ENCODE results near the gene SLC15A3. TPM values are rescaled to one million over a fixed set of nuclear protein-coding genes. Genes with fewer than 3 reads are reported as not detected.

The SLC15A3 gene
- total RNA-seq, 1 experiment from 2014 or later = 0.43 TPM

- no peak overlapping the region for H3K4me3 ChIP-seq (ENCODE audit: low read depth, low read length)
- peaks cover 14% of the 10 kb centered on the region for H3K27me3 Mint-ChIP-seq (ENCODE audit: insufficient read depth, unreplicated experiment)
- CTCF ChIA-PET = no interaction called here
- H3K36me3 Mint-ChIP-seq (ENCODE audit: insufficient read depth, unreplicated experiment) = no peaks in the 10 kb centered on the region
- no peak overlapping the region for H3K4me3 Mint-ChIP-seq (ENCODE audit: unreplicated experiment)
- H3K4me1 ChIP-seq = no peaks in the 10 kb centered on the region
- no peak overlapping the region for H3K27ac Mint-ChIP-seq (ENCODE audit: unreplicated experiment)
- no peaks in the 10 kb centered on the region for H3K4me1 Mint-ChIP-seq (ENCODE audit: low read depth, unreplicated experiment)
- POLR2A ChIA-PET = no interaction called here
- no TSS peak for BruUV-seq (replicated peaks)
- DNase-seq = no peak
- no peaks in the 10 kb centered on the region; the same call in 1 of the 2 replicates for H3K27me3 ChIP-seq (replicated peaks; ENCODE audit: control insufficient read depth, insufficient read depth, low read length)
- no peak for TF ChIP-seq CTCF (IDR thresholded peaks at IDR 0.05; ENCODE audit: insufficient read depth in 1 of 2, low read depth in 1 of 2, low read length in 1 of 2, severe bottlenecking in 1 of 2, unreplicated experiment in 1 of 2)
- H3K36me3 ChIP-seq (ENCODE audit: control insufficient read depth, insufficient read depth, low read length) = no peaks in the 10 kb centered on the region
- intact Hi-C loops (cut with micrococcal nuclease; ENCODE audit: unreplicated experiment) = no loop called here
- no peaks in the 10 kb centered on the region for H3K9me3 Mint-ChIP-seq (ENCODE audit: unreplicated experiment)
- no peaks in the 10 kb centered on the region for H3K9me3 ChIP-seq
Observed at GRCh38 chr11:60985501-60985900, 33.5 kb upstream of the SLC15A3 start.

- ChIA-PET CTCF (interaction anchor here (0.7 to 1.2 kb wide), 2 partner anchors 15 to 747 kb away, joined by 3 read pairs; no protein-coding TSS in a partner anchor), POLR2A (no interaction called here)
- intact Hi-C loops (cut with micrococcal nuclease; ENCODE audit: unreplicated experiment) = no loop called here
- H3K4me3 ChIP-seq (ENCODE audit: low read depth, low read length) = no peak overlapping the region
- H3K36me3 ChIP-seq (ENCODE audit: control insufficient read depth, insufficient read depth, low read length) = no peaks in the 10 kb centered on the region
- H3K4me1 ChIP-seq = no peaks in the 10 kb centered on the region
- TF ChIP-seq CTCF (IDR thresholded peaks at IDR 0.05; ENCODE audit: insufficient read depth in 1 of 2, low read depth in 1 of 2, low read length in 1 of 2, severe bottlenecking in 1 of 2, unreplicated experiment in 1 of 2) = no peak
- H3K4me3 Mint-ChIP-seq (ENCODE audit: unreplicated experiment) = no peak overlapping the region
- H3K27me3 Mint-ChIP-seq (ENCODE audit: insufficient read depth, unreplicated experiment) = peaks cover 13% of the 10 kb centered on the region
- no peaks in the 10 kb centered on the region for H3K36me3 Mint-ChIP-seq (ENCODE audit: insufficient read depth, unreplicated experiment)
- H3K4me1 Mint-ChIP-seq (ENCODE audit: low read depth, unreplicated experiment) = no peaks in the 10 kb centered on the region
- H3K27ac Mint-ChIP-seq (ENCODE audit: unreplicated experiment) = no peak overlapping the region
- no peak for DNase-seq
- no TSS peak for BruUV-seq (replicated peaks)
- no peaks in the 10 kb centered on the region; the same call in none of the 2 replicates for H3K27me3 ChIP-seq (replicated peaks; ENCODE audit: control insufficient read depth, insufficient read depth, low read length)
- H3K9me3 ChIP-seq = no peaks in the 10 kb centered on the region
- H3K9me3 Mint-ChIP-seq (ENCODE audit: unreplicated experiment) = no peaks in the 10 kb centered on the region
Observed at GRCh38 chr11:60984636-60985035, 32.7 kb upstream of the SLC15A3 start.

GRCh38 chr11:60984149-60984548, 32.2 kb upstream of the SLC15A3 start:
- no peaks in the 10 kb centered on the region for H3K4me1 ChIP-seq
- Mint-ChIP-seq H3K4me1 (ENCODE audit: low read depth, unreplicated experiment) (no peaks in the 10 kb centered on the region), H3K9me3 (ENCODE audit: unreplicated experiment) (no peaks in the 10 kb centered on the region), H3K36me3 (ENCODE audit: insufficient read depth, unreplicated experiment) (no peaks in the 10 kb centered on the region), H3K27me3 (ENCODE audit: insufficient read depth, unreplicated experiment) (peaks cover 13% of the 10 kb centered on the region), H3K27ac (ENCODE audit: unreplicated experiment) (no peak overlapping the region), H3K4me3 (ENCODE audit: unreplicated experiment) (no peak overlapping the region)
- ChIA-PET POLR2A (no interaction called here), CTCF (interaction anchor here (1.2 kb wide), 1 partner anchor 14 kb away, joined by 3 read pairs; no protein-coding TSS in a partner anchor)
- no peaks in the 10 kb centered on the region; the same call in none of the 2 replicates for H3K27me3 ChIP-seq (replicated peaks; ENCODE audit: control insufficient read depth, insufficient read depth, low read length)
- no peak for DNase-seq
- intact Hi-C loops (cut with micrococcal nuclease; ENCODE audit: unreplicated experiment) = no loop called here
- H3K36me3 ChIP-seq (ENCODE audit: control insufficient read depth, insufficient read depth, low read length) = no peaks in the 10 kb centered on the region
- no TSS peak for BruUV-seq (replicated peaks)
- no peak overlapping the region for H3K4me3 ChIP-seq (ENCODE audit: low read depth, low read length)
- no peak for TF ChIP-seq CTCF (IDR thresholded peaks at IDR 0.05; ENCODE audit: insufficient read depth in 1 of 2, low read depth in 1 of 2, low read length in 1 of 2, severe bottlenecking in 1 of 2, unreplicated experiment in 1 of 2)
- H3K9me3 ChIP-seq = no peaks in the 10 kb centered on the region

Measured in Caco-2 (cell line).